ENCODE data around the gene EIF2B4.
"Not testable (repeated sequence)": the region's sequence is repeated elsewhere in the genome, so short reads cannot be mapped to it uniquely, and the experiment has no call there.

- not testable (repeated sequence) for TF ChIP-seq POLR2AphosphoS5, POLR2A (IDR thresholded peaks at IDR 0.05; ENCODE audit: low read depth, low read length)
Observed at GRCh38 chr2:27319839-27320238, 50.3 kb downstream of the EIF2B4 start.

All from GM12892 (cell line).